HG03097 (cell line): ENCODE data around the gene SLC10A1.
"Not testable (repeated sequence)": the region's sequence is repeated elsewhere in the genome, so short reads cannot be mapped to it uniquely, and the experiment has no call there.

Experiments
- ATAC-seq: cut with Tn5 transposase; IDR thresholded peaks from one replicate; pipeline ENCODE4 v1.9.1; 2021; ENCODE audit not compliant: unreplicated experiment, low FRiP score

The SLC10A1 gene

GRCh38 chr14:69796797-69797500 is at the start of gene SLC10A1:
Gene SLC10A1 (minus strand): TSS chr14:69797241. CDS start chr14:69797155, 86 bp downstream.
- no peak for ATAC-seq

- no peak for ATAC-seq
Observed at GRCh38 chr14:69845787-69846186, 48.7 kb upstream of the SLC10A1 start.

- ATAC-seq: no peak
Observed at GRCh38 chr14:69845050-69845581, 48.1 kb upstream of the SLC10A1 start.

- ATAC-seq: no peak
Observed at GRCh38 chr14:69844171-69844570, 47.1 kb upstream of the SLC10A1 start.

- ATAC-seq: no peak
Observed at GRCh38 chr14:69842686-69843420, 45.8 kb upstream of the SLC10A1 start.

GRCh38 chr14:69841656-69842055 is 44.6 kb upstream of the SLC10A1 start:
- ATAC-seq: no peak

- ATAC-seq: no peak
Observed at GRCh38 chr14:69839661-69840060, 42.6 kb upstream of the SLC10A1 start.

GRCh38 chr14:69838881-69839416 is 41.9 kb upstream of the SLC10A1 start:
- ATAC-seq: no peak

GRCh38 chr14:69828879-69829278 is 31.8 kb upstream of the SLC10A1 start:
- no peak for ATAC-seq

GRCh38 chr14:69828354-69828753 is 31.3 kb upstream of the SLC10A1 start:
- ATAC-seq: no peak

GRCh38 chr14:69827560-69827959 is 30.5 kb upstream of the SLC10A1 start:
- no peak for ATAC-seq

GRCh38 chr14:69822456-69822855 is 25.4 kb upstream of the SLC10A1 start:
- no peak for ATAC-seq

- ATAC-seq: no peak
Observed at GRCh38 chr14:69820991-69821390, 23.9 kb upstream of the SLC10A1 start.

GRCh38 chr14:69819607-69820006 is 22.6 kb upstream of the SLC10A1 start:
- ATAC-seq: no peak

GRCh38 chr14:69818758-69819191 is 21.7 kb upstream of the SLC10A1 start:
- no peak for ATAC-seq

- ATAC-seq: no peak
Observed at GRCh38 chr14:69816216-69816615, 19.2 kb upstream of the SLC10A1 start.

- ATAC-seq: no peak
Observed at GRCh38 chr14:69815556-69815955, 18.5 kb upstream of the SLC10A1 start.

- ATAC-seq: no peak
Observed at GRCh38 chr14:69814397-69814796, 17.4 kb upstream of the SLC10A1 start.

GRCh38 chr14:69813346-69813745 is 16.3 kb upstream of the SLC10A1 start:
- not testable (repeated sequence) for ATAC-seq

- ATAC-seq: no peak
Observed at GRCh38 chr14:69812711-69813110, 15.7 kb upstream of the SLC10A1 start.

GRCh38 chr14:69811868-69812252 is 14.8 kb upstream of the SLC10A1 start:
- ATAC-seq: no peak
